ENCODE results near the gene RAB13.
"Not testable (repeated sequence)": the region's sequence is repeated elsewhere in the genome, so short reads cannot be mapped to it uniquely, and the experiment has no call there.

RAB13 gene

DNA sequence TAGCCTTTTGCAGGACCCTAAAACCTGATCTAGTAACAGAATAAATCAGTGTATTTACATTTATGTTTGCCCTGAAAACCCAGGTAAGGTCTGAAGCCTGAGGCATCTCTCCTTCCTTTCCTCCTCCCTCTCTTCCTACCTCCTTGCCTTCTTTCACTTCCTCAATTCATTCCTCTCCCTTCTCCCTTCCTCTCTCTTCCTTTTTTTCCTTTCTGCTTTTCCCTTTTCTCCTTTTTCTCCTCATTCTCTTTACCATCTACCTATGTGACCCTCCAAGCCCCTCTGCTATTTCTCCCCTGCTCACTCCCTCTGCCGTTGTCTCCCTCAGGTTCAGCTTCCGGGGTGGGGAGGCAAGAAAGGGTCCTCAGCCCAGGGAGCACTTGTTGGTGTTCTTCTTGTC, 4.4 kb downstream of the RAB13 start:
- not testable (repeated sequence) for DNase-seq
- intact Hi-C loops (cut with DNase I) = loop anchor here (5.0 to 10.0 kb wide), 2 partner anchors 299 to 467 kb away; no protein-coding TSS in a partner anchor

GRCh38 chr1:153979091-153979490, 7.0 kb downstream of the RAB13 start:
- intact Hi-C loops (cut with DNase I); DNase-seq: not testable (repeated sequence)

GRCh38 chr1:153978274-153978909, 7.7 kb downstream of the RAB13 start:
- no peak for DNase-seq
- intact Hi-C loops (cut with DNase I) = no loop called here

DNA sequence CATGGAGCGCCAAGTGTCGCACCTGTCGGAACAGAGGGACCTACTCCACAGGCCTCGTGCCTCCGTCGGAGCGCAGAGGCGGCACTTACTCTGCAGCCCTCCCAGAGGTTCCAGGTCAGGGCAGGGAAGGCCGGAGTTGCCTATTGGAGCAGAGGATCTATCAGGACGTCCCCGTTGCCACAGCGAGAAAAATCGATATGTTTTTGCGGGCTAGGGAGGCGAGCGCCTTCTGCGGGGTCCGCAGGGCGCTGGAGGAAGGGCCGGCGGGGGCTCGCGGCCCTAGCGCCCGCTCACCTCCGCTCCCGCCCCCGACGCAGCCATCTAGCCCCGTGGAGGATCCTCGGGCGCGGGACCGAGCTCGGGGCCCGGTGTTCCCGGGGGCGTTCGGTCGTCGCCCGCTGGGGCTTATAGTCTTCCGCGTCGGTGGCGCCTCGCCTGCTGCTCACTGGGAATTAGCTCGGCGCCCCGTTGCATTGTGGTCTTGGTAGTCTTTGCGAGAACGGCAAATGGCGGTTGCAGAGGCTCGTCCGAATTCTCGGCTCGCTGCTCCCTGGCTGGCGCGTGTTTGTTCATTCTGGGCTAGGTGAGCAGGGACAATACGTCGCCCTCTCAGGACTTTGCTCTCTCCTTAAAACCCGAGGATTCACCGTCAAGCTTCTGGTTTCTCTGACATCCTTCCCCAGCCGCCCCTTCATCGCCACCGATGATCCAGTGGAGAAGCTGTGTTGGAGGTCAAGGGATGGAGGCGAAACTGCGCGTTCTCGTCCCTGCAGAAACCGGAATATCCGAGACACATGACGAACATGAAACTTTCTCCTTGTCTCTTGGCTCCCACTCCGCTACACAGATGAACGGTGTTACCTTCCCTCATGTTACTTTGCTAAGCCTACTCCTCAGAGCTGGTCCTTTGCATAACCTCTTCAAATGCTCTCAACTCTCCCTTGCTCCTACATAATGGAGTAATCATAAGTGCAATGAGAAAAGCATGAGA, 8.6 kb downstream of the RAB13 start, which contains the start of gene JTB:
JTB (minus strand) TSS at position 425 of the 991 bp plus-strand sequence; CDS start at position 3, 422 bp downstream.
- intact Hi-C loops (cut with DNase I) = no loop called here
- DNase-seq = peak; percentile 87 to 97 (median 93)

DNA sequence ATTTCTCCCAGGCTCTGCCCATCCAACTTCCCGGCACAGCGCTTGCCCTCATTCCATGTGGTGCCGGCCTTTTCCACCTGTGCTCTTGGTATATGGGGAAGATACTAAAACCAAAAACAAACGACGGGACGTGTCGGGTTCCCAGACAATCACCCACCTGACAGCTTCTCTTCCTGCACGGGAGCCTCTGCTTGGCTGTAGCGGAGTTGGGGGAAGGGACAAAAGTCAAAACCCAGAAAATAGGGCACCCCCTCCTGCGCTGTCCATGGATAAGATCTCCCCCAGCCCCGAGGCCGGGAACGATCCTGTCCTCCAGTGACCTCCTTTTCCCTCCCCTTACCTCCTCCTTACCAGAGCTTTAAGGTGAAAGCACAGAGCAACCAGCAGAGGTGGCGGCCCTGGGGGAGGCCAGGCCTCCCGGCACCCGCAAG, 9.3 kb downstream of the RAB13 start:
- peak in 2 of 42 donors; percentile 24 to 46 for DNase-seq
- intact Hi-C loops (cut with DNase I) = no loop called here

GRCh38 chr1:153973525-153973924, 12.6 kb downstream of the RAB13 start:
- intact Hi-C loops (cut with DNase I) = no loop called here
- no peak for DNase-seq

- no peak for DNase-seq
- intact Hi-C loops (cut with DNase I) = no loop called here
Observed at GRCh38 chr1:153973071-153973470, 13.1 kb downstream of the RAB13 start.

DNA sequence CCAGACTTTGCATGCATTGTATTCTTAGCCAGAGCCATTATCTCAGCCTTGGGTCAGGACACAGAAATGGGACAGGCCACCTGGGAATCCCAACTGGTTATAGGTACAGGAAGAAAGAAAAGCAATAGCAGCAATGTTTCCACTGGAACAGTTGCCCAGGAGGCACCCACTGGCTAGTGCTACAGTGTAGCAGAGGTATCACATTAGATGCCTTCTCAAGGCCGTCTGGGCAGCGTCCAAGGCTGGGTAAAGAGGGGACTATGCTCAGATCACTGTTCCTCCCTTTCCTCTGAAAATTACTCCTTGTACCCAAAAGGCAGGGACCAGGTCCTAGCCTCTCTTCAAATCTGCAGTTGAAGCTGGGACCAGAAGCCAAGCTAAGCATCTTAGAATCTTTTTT, 15.8 kb downstream of the RAB13 start:
- intact Hi-C loops (cut with DNase I) = no loop called here
- DNase-seq = no peak

GRCh38 chr1:153968972-153969371, 17.2 kb downstream of the RAB13 start:
- intact Hi-C loops (cut with DNase I) = no loop called here
- DNase-seq = no peak

DNA sequence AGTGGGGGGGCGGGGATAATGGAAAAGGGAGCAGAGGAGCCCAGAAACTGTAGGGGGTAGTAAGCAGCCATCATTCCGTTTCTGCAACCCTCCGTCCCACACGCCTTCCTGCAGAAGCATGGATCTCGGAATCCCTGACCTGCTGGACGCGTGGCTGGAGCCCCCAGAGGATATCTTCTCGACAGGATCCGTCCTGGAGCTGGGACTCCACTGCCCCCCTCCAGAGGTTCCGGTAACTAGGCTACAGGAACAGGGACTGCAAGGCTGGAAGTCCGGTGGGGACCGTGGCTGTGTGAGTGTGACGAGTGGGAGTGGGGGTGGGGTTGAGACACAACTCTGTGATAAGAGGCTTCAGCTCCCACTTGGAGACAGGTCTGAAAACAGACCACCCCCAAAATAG, 17.7 kb downstream of the RAB13 start:
- intact Hi-C loops (cut with DNase I) = no loop called here
- DNase-seq = no peak

DNA sequence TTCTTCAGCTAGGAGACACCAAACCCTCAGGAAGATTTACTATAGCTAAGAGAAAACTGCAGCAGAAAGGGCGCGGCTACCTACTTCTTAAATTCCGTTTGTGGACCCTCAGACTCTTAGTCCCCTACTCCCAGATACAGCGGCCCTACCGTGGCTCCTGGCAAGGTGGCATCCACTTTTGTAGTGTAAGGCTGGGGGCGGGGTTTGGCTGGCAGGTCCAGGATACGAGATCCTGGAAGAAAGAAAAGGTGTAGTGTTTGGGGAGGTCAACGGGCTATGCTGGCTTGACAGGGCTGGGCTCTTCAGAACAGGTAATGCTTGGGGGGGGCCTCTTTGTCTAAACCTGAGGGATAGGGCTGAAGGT, 18.2 kb downstream of the RAB13 start:
- DNase-seq = peak in 3 of 42 donors; percentile 20 to 39 (median 27)
- intact Hi-C loops (cut with DNase I) = no loop called here

DNA sequence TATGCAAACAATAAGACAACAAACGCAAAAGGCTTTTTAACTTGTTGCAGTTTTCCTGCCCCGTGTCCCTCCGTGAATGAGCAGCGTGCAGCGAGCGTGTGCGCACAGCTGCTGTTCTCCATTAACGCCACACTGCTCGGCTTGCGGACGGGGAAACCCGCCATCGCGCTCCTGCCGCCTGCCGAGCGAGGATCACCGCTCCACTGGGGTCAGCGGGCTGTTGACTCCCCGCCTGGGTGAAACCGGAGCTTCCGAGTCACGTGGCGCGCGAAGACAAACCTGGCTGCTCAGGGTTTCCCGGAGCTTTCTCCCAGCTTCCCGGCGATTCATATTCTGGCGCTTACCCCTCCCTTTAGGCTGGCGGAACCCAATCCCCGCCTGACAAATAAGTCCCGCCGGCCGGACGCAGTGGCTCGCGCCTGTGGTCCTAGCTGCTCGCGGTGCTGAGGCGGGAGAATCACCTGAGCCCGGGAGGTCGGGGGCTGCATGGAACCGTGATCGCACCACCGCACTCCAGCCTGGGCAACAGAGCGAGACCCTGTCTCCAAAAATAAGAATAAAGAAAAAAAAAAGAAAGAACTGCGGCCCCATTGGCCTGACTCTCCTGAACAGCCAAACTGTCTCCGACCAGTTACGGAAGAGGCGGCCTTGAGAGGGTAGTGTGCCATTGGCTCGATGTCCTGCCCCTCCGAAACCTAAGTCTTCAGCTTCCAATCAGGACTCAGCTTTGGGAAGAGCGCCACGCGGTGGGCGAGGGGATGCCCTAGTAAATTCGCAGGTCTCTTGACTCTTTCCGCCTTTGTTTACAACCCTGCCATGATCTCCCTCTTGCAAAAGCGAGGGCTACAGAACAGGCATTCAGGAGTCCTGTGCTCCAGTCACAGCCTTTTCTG, 18.8 kb downstream of the RAB13 start, which contains the start of gene CREB3L4:
CREB3L4 (plus strand) TSS at position 796 of the 893 bp plus-strand sequence. CDS start 624 bp downstream, outside the sequence.
- intact Hi-C loops (cut with DNase I) = no loop called here
- peak; percentile 84 to 97 (median 93) for DNase-seq

DNA sequence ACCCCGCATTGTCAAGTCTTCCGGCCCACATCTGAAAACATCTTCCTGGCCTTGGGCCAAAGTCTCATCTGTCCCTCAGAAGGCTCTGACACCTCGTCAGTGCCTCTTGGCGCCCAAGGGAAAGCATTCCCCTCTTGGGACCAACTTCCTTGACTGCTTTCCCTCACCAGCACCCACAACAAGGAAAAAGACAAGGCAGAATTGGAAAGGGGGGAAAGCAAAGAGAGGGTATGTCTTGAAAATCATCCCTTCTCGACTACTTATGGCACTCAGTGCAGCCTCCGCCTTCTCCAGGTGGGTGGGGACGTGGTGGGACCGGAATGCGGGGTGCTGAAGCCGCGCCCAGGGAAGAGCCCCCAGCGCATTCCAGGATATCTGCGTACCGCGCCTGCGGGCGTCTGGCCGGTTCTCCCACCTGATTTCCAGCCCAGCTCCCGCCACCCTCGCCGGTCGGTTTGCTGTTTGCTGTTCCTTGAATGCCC, 22.2 kb downstream of the RAB13 start:
- intact Hi-C loops (cut with DNase I) = no loop called here
- peak in 10 of 42 donors; percentile 13 to 55 (median 32) for DNase-seq

DNA sequence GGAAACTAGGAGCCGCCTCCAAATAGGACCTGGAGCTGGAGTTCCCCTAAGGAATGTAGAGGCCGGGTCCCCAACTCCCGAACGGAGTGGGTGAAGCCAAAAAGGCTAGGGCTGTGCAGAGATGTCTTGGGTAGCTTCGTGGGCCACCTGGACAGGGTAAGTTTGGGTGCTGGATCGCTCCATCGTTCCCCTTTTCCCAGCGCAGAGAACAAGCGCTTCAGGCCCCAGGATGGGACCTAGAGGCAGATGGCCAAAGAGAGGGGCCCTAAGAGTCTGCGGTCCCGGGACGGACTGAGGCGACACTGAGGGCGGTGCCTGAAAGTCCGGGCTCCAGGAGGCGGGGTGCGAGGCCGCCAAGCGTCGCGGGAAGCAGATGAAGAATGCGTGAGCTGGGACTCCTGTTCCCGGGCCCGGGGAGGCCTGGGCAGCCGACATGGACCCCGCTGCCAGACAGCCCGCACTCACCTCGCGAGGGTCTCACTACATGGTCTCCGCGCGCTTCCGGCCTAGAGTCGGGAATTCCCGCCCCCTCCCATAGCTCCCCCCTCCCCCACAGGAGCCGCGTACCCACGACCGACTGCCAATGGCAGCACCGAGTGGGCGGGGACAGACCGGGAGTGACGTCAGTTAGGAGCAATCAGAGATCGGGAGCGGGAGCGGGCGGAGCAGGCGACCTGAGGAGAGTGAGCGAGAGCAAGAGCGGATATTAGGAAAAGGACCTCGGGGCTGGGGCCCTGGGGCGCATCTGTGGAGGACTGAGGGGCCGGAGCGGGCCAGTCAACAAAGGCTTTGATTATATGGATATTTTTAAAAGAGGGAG, 22.9 kb downstream of the RAB13 start, which contains the start of gene SLC39A1:
SLC39A1 (minus strand) TSS at position 508 of the 820 bp plus-strand sequence. CDS start 822 bp downstream, outside the sequence.
- DNase-seq = peak; percentile 96 to 100 (median 99)
- intact Hi-C loops (cut with DNase I) = no loop called here

- intact Hi-C loops (cut with DNase I) = no loop called here
- peak in 4 of 42 donors; percentile 26 to 59 (median 32) for DNase-seq
Observed at GRCh38 chr1:153962088-153963029, 23.8 kb downstream of the RAB13 start.

DNA sequence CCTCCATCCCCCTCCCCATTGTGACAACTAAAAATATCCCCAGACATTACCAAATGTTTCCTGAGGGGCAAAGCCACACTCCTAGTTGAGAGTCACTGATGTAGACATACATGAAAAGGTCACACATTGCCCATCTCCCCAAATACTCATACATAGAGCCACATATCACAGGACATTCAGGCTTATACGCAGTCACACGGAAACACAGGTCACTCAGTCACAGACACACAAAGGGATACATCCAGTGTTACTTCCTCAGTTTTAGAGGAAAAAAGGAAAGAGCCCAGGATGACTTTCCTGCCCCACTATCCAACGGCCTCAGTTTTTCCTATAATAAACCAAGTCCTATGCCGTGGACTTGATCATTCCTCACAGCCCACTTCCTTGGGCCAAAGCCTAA, 24.7 kb downstream of the RAB13 start:
- intact Hi-C loops (cut with DNase I) = no loop called here
- no peak for DNase-seq

GRCh38 chr1:153960206-153960605, 25.9 kb downstream of the RAB13 start:
- no peak for DNase-seq
- intact Hi-C loops (cut with DNase I) = no loop called here

Data from head of caudate nucleus (tissue), 42 donors.